ENCODE measurements around the gene EP400. TPM values are rescaled to one million over a fixed set of nuclear protein-coding genes. Genes with fewer than 3 reads are reported as not detected.

Gene EP400
- total RNA-seq, 6 donors from 2014 or later: 21.7 to 61.8 (median 40.4) TPM

DNA sequence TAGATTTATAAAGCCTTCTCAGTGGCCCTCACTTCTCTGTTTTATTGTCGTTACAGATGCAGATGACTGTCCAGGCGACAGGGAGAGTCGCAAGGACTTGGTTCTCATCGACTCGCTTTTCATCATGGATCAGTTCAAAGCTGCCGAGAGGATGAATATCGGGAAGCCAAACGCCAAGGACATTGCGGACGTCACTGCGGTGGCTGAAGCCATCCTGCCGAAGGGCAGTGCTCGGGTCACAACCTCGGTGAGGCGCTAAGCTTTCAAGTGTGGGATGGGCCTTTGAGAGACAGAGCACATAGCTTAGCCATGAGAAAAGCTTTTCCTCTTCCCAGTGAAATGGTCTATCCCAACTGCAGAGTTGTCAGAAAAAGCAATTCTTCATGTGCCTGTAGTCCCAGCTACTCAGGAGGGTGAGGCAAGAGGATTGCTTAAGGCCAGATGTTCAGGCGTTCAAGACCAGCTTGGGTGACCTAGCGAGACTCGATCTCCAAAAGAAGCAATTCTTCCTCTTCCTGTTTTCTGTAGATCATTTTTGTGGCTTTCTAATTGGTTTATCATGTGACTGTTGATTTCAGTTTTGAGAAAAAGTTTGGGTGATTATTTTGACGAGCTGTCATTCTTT is 56.4 kb downstream of the EP400 start:
- ATAC-seq (ENCODE audit: low FRiP score in 2 of 2): no peak
- Histone ChIP-seq H3K9me3 (no peaks in the 10 kb centered on the region), H3K4me1 (no peaks in the 10 kb centered on the region), H3K27ac (no peak overlapping the region), H3K36me3 (peaks cover 14 to 65% (median 48%) of the 10 kb centered on the region in 4 donors), H3K4me3 (no peak overlapping the region), H3K27me3 (no peaks in the 10 kb centered on the region)
- DNase-seq: no peak
- TF ChIP-seq POLR2A (IDR thresholded peaks at IDR 0.05) (no peak), POLR2AphosphoS5 (IDR thresholded peaks at IDR 0.05) (no peak), EP300 (IDR thresholded peaks at IDR 0.05) (no peak)
- TF ChIP-seq, protein P1, sequence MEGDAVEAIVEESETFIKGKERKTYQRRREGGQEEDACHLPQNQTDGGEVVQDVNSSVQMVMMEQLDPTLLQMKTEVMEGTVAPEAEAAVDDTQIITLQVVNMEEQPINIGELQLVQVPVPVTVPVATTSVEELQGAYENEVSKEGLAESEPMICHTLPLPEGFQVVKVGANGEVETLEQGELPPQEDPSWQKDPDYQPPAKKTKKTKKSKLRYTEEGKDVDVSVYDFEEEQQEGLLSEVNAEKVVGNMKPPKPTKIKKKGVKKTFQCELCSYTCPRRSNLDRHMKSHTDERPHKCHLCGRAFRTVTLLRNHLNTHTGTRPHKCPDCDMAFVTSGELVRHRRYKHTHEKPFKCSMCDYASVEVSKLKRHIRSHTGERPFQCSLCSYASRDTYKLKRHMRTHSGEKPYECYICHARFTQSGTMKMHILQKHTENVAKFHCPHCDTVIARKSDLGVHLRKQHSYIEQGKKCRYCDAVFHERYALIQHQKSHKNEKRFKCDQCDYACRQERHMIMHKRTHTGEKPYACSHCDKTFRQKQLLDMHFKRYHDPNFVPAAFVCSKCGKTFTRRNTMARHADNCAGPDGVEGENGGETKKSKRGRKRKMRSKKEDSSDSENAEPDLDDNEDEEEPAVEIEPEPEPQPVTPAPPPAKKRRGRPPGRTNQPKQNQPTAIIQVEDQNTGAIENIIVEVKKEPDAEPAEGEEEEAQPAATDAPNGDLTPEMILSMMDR (IDR thresholded peaks at IDR 0.05): no peak
- 89 to 93% methylated on average over 16 to 19 of the region's 19 CpGs for WGBS, 2 donors

DNA sequence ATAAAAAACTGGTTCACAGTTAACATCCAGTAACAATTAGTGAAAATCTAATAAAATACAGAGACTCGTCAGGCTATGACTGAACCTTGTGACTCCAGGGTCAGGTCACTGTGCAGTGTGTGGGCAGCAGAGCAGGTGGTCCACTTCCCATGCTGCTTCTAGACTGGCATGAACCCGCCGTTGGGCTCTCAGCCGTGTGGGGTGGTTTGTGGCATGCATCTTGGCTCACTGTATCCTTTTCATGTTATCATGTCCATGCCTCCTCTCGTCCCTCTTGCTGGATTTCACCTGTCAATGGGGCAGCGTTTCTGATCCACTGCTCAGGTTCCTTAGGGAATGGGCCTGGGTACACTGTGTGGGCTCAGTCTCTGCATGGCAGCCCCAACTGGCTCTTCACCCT is 57.3 kb downstream of the EP400 start:
- no peak for DNase-seq
- WGBS, 2 donors: 87 to 88% methylated on average over 3 to 6 of the region's 6 CpGs
- no peak overlapping the region for H3K4me3 ChIP-seq
- H3K4me1 ChIP-seq: no peaks in the 10 kb centered on the region
- H3K9me3 ChIP-seq: no peaks in the 10 kb centered on the region
- peaks cover 17 to 73% (median 55%) of the 10 kb centered on the region in 4 donors for H3K36me3 ChIP-seq
- ATAC-seq (ENCODE audit: low FRiP score in 2 of 2): no peak
- H3K27me3 ChIP-seq: no peaks in the 10 kb centered on the region
- TF ChIP-seq EP300 (IDR thresholded peaks at IDR 0.05): no peak
- no peak overlapping the region for H3K27ac ChIP-seq

DNA sequence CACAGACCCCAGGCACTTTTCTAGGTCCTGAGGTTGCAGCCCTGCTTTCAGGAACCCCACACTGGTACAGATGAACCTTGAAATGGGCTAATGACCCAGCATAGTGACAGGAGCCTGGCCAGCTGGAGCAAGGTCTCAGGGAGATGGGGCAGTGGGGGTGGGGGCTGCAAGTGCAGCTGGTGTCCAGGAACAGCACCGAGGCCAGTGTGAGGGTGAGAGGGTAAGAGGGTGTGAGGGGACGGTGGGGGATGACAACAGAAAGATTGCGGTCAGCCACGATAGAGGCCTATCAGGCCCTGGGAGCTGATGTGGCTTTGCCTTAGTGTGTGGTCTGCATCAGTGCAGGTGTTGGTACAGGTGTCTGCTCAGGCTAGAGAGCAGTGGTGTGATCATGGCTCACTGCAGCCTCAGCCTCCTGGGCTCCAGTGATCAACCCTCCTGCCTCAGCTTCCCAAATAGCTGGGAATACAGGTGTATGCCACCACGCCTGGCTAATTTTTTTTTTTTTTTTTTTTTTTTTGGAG is 59.7 kb downstream of the EP400 start:
- TF ChIP-seq POLR2AphosphoS5 (IDR thresholded peaks at IDR 0.05): no peak
- TF ChIP-seq, protein P1 (IDR thresholded peaks at IDR 0.05): no peak
- TF ChIP-seq EP300 (IDR thresholded peaks at IDR 0.05): no peak
- TF ChIP-seq POLR2A (IDR thresholded peaks at IDR 0.05): no peak
- H3K4me3 ChIP-seq: no peak overlapping the region
- ATAC-seq (ENCODE audit: low FRiP score in 2 of 2) (no peak), DNase-seq (no peak)
- WGBS, 2 donors: 96 to 97% methylated on average over 5 of the region's 5 CpGs
- no peaks in the 10 kb centered on the region for H3K9me3 ChIP-seq
- H3K4me1 ChIP-seq: no peaks in the 10 kb centered on the region
- H3K27me3 ChIP-seq: no peaks in the 10 kb centered on the region
- peaks cover 29 to 91% (median 74%) of the 10 kb centered on the region in 4 donors for H3K36me3 ChIP-seq
- H3K27ac ChIP-seq: no peak overlapping the region

DNA sequence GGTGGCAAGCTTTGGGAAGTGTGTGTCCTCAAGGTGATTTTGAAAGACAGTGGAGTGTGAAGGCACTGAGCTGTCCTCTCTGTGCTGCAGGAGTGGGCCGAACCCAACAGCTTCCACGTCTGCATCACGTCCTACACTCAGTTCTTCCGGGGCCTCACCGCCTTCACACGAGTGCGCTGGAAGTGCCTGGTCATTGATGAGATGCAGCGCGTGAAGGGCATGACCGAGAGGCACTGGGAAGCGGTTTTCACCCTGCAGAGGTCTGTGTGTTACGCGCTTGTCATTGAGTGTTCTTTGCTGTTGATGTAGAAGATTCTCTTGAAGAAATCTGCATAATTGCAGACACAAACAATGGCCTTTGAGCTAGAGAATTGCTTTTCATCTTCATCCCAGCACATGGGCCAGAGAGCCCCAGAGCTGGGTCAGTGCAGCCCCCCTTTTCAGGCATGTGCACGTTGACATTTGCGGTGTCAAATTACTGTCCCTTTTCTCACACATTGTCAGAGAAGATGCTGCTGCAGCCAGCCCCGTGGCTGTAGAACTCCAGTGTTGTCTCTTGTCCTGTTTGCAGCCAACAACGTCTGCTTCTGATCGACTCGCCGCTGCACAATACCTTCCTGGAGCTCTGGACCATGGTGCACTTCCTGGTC is 63.3 kb downstream of the EP400 start:
- 86 to 87% methylated on average over 20 of the region's 20 CpGs for WGBS, 2 donors
- no peak for DNase-seq
- ATAC-seq (ENCODE audit: low FRiP score in 2 of 2): no peak
- H3K27me3 ChIP-seq: no peaks in the 10 kb centered on the region
- no peaks in the 10 kb centered on the region for H3K4me1 ChIP-seq
- H3K9me3 ChIP-seq: no peaks in the 10 kb centered on the region
- TF ChIP-seq POLR2AphosphoS5 (IDR thresholded peaks at IDR 0.05) (no peak), POLR2A (IDR thresholded peaks at IDR 0.05) (no peak), EP300 (IDR thresholded peaks at IDR 0.05) (no peak)
- TF ChIP-seq, protein P1 (IDR thresholded peaks at IDR 0.05): no peak
- H3K27ac ChIP-seq: no peak overlapping the region
- H3K36me3 ChIP-seq: peaks cover 23 to 92% (median 77%) of the 10 kb centered on the region in 4 donors
- H3K4me3 ChIP-seq: no peak overlapping the region

DNA sequence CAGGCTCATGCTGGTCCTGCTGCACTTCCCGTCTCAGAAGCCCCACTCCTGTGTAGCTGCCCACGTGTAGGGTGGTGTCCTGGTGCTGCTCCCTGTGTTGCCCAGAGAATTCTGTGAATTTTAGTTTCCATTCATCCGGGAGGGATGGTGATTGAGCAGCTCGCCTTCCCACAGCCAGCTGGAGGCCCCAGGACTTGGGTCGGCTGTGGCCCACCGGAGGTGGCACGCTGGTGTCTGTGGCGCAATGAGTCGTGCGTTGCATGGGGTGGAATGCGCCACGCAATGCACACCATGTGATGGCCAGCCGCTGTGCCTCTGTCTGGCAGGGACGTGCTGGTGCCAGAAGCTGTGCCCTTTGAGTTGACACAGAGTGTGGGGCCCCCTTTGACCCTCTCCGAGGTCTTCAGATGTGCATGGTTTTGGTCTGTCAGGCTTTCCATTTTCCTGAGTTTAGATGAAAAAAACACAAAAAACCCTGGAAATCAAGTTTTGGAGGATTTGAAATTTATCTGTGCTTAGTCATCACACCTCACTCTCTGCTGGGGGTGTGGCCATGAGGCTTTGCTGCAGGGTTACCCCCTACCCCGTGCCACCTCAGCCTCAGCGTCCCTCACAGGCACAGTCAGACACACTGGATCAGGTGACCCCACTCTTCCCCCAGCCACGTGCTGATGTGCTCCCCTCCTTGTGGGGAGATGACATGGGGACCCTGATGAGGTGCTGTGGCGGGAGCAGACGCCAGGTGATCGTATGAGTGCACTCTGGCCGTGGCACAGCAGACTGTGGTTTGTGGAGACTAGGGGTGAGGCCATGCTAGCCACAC is 64.6 kb downstream of the EP400 start:
- DNase-seq (peak in 1 of 2 donors; percentile 66), ATAC-seq (ENCODE audit: low FRiP score in 2 of 2) (peak in 1 of 2 donors; percentile 15)
- TF ChIP-seq POLR2AphosphoS5 (IDR thresholded peaks at IDR 0.05) (no peak), POLR2A (IDR thresholded peaks at IDR 0.05) (no peak), EP300 (IDR thresholded peaks at IDR 0.05) (no peak)
- TF ChIP-seq, protein P1 (IDR thresholded peaks at IDR 0.05): no peak

More for the DNA sequence above, 64.6 kb downstream of the EP400 start:
- Histone ChIP-seq H3K9me3 (no peaks in the 10 kb centered on the region), H3K27me3 (no peaks in the 10 kb centered on the region), H3K27ac (no peak overlapping the region), H3K36me3 (peaks cover 35 to 94% (median 84%) of the 10 kb centered on the region in 4 donors), H3K4me1 (no peaks in the 10 kb centered on the region), H3K4me3 (no peak overlapping the region)
- 90 to 95% methylated on average over 15 to 22 of the region's 22 CpGs for WGBS, 2 donors

Data from upper lobe of left lung (tissue), 6 donors.